Islet of Langerhans (tissue), 1 donor: ENCODE data around the gene NPAT.
"Not testable (repeated sequence)": the region's sequence is repeated elsewhere in the genome, so short reads cannot be mapped to it uniquely, and the experiment has no call there.

Experiments used
- FAIRE-seq: peaks from one replicate; lab custom pipeline; 2011; peaks lifted over from hg19 to GRCh38; lab: Jason Lieb, UNC

The NPAT gene

DNA sequence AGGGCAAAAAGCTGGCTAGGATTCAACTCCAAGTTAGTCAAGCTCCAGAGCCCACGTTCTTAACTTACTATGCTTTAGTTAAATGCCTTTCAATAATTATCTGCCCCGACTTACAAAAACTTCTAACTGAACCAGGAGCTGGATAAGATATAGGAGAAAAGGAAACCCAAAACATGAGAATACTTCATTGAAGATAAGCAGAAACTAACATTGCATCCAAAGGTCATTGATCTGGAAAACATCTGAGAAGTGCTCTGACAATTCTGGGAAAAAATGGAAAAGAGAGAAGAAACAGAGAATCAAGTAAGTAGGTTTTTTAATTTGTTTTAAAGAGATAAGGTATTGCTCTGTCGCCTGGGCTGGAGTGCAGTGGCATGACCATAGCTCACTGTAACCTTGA is 73.9 kb downstream of the NPAT start:
- no peak for FAIRE-seq

DNA sequence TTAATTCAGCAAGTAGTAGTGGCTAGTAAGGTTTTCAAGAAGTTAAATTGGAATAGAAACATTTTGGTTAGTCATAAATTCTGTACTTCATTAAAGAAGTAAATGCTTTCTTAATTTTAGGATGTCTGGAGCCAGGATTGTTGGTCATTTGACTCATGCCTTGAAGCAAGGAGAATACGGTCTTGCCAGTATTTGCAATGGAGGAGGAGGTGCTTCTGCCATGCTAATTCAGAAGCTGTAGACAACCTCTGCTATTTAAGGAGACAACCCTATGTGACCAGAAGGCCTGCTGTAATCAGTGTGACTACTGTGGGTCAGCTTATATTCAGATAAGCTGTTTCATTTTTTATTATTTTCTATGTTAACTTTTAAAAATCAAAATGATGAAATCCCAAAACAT is 75.3 kb downstream of the NPAT start:
- no peak for FAIRE-seq

DNA sequence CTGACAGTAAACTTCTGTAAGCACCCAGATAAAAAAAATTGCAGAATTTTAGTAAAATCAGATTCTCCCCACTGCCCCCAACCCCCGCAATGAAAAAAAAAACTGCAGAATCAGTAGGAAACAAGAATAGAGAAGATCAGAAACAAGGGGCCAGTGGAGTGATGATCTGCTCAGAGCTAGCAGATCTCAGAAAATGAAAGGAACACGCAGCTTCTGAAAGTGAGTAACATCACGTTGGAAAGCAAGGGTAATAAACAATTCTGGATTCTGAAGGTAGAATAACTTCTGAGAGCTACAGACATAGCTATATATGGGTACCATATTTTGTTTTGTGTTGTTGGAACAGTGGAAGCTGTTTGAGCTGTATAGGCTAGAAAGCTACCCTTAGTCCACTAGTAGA is 77.8 kb downstream of the NPAT start:
- no peak for FAIRE-seq

DNA sequence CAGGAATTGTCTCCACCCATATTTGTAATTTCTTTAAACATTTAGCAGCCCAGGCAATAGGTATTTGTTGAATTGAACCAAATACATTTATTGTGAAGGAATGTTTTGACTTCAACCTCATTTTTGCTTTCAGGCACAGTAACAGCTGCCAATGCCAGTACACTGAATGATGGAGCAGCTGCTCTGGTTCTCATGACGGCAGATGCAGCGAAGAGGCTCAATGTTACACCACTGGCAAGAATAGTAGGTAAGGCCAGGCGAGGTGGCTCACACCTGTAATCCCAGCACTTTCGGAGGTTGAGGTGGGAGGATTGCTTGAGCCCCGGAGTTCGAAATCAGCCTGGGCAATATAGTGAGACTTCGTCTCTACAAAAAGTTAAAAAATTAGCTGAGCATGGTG is 80.1 kb downstream of the NPAT start:
- no peak for FAIRE-seq

DNA sequence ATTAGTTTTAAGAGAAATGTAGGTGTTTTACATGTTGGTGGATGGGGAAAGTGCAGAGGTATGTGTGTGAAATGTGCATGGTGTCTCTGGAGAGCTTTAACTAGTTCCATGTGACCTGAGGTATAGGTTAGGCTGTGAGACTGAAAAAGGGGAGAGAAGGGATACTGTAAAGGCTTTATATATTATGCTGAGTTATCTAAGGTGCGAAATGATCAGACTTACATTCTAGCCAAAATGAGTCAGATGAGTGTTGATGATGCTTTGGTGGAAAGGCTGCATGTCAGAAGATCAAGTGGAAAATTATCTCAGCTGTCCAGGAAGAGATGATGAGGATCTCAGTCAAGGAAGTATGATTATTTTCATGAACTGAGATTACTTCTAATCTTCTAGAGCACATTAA is 85.2 kb downstream of the NPAT start:
- no peak for FAIRE-seq

DNA sequence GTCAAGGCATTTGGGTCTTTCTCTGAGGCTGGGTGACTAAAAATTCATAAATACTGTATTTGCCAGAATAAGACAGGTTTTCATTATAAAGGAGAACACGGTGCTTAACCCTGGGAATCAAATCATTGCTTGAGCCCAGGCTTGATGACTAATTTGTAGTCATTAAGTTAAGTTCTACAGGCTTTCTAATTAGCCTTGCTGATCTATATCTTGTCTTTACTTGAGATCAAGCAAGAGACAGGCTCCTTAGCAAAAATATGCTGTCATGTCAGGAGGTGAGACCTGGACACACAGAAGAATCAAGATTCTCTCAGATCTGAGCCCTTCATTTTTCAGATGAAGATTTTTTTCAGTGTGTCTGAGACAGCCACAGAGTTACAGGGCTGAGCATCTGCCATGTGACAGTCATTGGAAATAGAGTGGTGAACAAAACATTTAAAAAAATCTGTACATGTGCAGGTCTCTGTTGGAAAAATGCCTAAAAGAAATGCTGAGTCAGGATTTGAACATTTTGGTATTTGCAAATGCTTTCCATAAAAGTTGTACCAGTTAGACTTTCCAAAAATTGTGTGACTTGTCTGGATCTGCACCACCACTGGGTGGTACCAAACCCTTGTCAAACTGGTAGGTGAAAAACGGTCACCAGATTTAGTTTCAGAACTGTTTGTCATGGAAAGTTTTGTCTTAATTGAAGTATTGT is 86.4 kb downstream of the NPAT start:
- FAIRE-seq, result no peak

DNA sequence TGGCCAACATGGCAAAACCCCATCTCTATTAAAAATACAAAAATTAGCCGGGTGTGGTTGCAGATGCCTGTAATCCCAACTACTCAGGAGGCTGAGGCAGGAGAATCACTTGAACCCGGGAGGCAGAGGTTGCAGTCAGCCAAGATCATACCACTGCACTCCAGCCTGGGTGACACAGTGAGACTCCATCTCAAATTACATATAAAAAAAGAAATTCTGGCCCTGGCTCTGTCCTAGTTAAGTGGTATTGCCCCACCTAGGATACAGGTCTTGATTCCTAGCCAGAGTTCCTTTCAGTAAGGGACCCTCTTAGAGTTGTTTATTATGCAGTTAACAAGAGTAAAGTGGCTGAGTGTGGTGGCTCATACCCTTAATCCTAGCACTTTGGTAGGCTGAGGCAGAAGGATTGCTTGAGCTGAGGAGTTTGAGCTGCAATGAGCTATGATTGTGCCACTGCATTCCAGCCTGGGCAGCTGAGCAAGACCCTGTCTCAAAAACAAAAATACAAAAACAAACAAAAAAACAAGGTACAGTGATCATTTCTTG is 89.4 kb downstream of the NPAT start:
- FAIRE-seq, result not testable (repeated sequence)

DNA sequence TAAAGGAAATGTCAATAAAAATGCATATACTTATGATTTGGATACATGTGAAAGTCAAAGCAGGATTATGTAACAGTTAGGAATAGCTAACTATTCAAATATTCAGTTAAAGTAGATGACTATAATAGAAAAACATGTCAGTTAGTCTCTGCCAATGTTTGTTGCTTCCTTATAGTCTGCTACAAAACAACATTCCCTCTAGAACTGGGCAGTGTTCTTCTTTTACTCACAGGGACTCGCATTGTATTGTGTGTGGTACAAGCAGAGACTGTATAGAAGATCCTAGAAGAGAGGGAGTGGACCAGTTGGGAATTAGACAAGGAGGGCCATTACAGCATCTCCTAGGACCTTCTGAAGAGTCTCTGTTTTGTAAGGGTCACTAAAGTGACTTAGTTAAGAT is 90.4 kb downstream of the NPAT start:
- peak; percentile 21 for FAIRE-seq

DNA sequence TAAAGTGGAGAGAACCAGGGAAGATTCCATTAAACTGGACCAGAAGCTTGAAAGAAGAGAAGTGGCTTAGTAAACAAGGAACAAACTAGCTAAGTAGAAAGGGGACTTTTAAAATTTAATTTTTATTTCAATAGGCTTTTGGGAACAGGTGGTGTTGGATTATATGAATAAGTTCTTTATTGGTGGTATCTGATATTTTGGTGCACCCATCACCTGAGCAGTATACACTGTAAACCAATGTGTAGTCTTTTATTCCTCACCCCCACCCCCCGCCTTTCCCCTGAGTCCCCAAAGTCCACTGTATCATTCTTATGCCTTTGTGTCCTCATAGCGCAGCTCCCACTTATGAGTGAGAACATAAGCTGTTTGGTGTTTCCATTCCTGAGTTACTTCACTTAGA is 93.7 kb downstream of the NPAT start:
- no peak for FAIRE-seq

DNA sequence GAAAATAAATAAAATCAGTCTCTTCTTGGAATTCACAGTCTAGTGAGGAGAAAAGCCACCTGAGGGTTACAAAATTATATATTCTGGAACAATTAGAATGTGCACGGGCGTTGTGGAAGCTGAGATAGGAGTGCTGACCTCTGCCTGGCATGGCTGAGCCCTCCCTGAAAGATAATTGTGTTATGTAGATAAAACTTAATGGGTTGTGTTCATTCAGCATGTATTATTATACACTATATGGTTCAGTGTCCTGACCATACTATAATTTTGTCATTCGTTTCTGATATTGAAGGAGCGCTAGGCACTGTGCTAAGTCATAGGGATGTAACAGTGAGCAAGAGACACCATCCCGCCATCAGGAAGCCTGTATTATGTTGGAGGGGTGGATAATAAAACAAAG is 97.3 kb downstream of the NPAT start:
- no peak for FAIRE-seq

DNA sequence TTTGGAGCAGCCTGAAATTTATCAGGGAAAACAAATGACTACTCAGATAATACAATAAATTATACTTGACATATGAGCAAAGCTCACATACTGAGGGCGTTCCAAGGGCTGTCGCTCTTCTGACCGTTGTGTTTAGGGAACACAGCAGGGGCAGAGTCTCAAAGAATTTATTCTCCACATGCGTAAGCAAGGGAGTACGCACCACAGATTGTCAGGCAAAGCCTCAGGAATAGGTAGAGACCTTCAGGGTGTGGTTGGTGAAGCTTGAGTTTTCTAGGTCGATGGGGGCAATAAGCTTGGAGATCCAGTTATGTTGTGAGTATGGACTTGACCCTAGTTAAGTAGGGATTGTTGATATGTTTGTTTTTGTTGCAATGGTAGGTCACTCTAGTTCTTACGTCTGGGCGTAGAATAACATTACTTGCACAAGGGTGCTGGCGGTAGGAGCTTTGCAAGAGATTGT is 100.2 kb downstream of the NPAT start:
- no peak for FAIRE-seq

DNA sequence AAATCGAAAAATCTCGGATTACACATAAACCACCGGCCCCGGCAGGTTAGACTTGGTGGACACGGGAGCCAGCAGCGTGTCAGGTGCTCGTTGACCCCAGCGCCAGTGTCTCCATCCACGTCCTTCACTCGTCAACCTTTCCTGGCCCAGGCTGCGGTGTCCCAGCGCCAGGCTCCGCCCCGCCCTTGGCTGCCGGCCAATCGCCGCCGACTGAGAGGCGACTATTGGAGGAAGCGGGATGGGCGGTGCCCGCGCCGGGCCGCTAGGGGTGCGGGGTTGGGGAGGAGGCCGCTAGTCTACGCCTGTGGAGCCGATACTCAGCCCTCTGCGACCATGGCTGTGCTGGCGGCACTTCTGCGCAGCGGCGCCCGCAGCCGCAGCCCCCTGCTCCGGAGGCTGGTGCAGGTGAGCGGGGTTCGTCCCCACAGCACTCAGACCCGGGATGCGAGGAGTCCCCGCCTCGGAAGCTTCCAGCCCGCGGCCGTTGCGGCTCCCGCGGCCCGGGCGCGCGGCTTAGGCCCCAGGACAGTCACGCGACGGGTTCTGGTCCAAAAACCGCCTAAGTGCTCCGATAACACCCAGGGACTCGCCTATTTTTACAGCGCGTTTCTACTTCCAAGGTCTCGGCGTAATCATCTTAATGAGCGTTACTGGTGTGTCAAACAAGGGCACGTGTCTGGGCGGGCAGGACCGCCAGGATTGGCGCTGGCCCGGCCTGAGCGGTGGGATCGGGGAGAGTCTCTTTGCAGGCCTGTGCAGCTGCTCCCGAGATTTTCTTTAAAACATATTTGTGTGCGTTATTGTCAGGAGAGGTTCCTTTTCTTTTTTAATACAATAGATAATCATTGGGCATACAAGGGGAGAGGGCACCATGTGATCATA is 100.9 kb downstream of the NPAT start, which contains the start of gene ACAT1:
Gene ACAT1 (plus strand): TSS at position 294 of the 882 bp plus-strand sequence. CDS start 40 bp downstream, at position 334.
- FAIRE-seq, result no peak

DNA sequence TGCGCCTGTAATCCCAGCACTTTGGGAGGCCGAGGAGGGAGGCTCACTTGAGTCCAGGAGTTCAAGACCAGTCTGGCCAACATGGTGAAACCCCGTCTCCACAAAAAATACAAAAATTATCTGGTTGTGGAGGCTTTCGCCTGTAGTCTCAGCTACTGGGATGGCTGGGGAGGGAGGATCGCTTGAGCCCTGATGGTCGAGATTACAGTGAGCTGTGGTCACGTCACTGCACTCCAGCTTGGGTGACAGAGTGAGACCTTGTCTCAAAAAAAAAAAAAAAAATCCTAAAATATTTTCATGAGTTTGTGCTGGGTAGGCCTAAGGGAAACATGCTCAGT is 101.5 kb downstream of the NPAT start:
- not testable (repeated sequence) for FAIRE-seq

DNA sequence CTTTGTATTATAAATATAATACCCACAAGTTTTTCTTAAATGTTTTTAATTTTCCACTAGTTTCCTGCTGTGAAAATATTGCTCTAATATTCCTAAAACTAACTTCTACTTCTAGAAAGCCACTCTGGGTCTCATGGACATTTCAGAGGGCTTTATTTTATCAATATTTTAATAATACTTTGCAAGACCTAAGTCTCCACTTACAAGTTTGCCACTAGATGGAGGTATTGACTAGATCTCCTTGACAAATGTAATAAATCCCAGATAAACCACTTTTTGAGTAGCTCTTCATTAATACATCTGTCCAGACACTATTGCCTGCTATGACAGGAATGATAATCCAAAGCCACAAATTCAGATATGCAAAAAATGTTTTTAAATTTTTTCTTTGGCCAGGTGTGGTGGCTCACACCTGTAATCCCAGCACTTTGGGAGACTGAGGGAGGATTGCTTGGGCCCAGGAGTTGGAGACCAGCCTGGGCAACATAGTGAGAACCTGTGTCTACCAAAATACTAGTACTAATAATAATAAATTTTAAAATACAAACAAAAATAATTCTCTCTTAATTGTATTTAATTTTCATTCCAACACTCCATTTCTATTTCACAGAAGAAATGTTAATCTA is 104.6 kb downstream of the NPAT start:
- peak; percentile 99 for FAIRE-seq

DNA sequence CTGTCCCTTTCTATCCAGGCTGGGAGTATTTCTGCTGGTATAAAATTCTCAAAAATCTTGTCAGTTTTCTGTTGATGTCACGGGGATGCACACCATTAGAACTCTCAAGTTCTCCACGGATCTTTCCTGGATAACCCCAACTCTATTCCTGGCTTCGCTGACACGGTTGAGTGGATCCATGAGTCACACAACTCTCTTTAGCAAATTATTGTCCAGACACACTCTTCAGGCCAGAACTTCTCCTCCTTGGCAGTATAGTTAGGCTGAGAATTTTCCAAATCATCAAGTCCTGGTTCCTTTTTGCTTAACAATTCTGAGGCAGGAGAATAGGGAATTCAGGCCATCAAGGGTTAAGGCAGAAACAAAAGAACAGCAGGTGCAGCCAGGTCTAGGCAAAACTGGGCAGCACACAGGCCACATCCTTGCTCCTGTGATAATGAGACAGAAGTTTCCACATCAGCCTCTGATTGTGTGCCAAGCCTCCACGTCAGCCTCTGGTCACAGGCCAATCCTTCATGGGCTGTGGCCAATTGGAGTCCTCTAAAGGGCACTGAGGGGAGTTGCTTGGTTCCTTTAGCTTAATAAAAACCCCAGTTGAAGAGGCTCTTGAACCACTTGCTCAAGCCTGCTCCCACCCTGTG is 106.8 kb downstream of the NPAT start:
- FAIRE-seq, result peak; percentile 91

DNA sequence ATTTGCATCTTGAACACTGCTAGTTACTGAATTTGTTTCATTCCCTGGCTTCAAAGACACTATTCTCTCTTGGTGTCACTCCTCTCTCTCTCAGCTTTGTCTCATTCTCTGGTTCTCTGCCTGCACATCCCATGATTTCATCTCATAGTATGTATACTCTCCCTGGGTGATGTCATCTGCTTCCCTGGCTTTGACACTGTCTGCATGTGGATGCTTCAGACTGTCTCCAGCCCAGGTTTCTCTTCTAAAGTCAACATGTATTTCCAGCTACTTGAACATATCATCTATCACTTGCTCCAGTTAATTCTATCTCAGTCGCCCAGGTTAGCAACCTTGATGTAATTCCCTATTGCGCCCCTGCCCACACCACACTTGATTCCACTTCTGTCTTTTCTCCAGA is 110.4 kb downstream of the NPAT start:
- FAIRE-seq, result peak; percentile 71

DNA sequence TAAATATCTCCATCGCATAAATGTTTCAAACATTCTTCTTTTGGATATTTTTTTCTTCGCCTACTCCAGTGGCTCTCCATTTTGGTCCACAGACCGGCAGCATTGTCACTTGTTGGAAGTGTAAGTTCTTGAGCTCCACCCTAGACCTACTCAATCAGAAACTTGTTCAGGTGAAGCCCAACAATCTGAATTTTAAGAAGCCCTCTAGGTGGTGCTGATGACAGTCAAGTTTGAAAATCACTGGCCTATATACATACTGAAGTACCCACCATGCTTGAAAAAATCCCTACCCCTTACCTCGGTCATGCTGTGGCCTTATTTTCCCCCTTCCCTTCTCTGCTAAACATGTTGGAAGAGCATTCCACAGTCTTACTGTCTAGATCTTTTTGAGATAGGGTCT is 111.3 kb downstream of the NPAT start:
- no peak for FAIRE-seq
